Mammary epithelial cell (primary cell): Measurements from ENCODE around the gene RWDD3.

ENCODE experiments used
- EZH2 ChIP-seq: IDR thresholded peaks from 2 replicates; pipeline ENCODE4 v1.6.1; 2012; ENCODE audit warnings: low read length, inconsistent platforms, borderline replicate concordance
- TF ChIP-seq, protein P1 (sequence below), 2 donors: IDR thresholded peaks in 1 of 2; conservative IDR thresholded peaks in 1 of 2; 2 replicates each; pipeline ENCODE4 v1.5.1; 2011 to 2012; ENCODE audit warnings: inconsistent platforms in 2 of 2, low read length in 2 of 2, mild to moderate bottlenecking in 2 of 2, control low read depth in 1 of 2, low read depth in 1 of 2; ENCODE audit not compliant: insufficient read depth in 1 of 2; ENCODE audit errors: extremely low read depth in 1 of 2

GRCh38 chr1:95245029-95245428 is 11.0 kb downstream of the RWDD3 start:
- TF ChIP-seq, protein P1, sequence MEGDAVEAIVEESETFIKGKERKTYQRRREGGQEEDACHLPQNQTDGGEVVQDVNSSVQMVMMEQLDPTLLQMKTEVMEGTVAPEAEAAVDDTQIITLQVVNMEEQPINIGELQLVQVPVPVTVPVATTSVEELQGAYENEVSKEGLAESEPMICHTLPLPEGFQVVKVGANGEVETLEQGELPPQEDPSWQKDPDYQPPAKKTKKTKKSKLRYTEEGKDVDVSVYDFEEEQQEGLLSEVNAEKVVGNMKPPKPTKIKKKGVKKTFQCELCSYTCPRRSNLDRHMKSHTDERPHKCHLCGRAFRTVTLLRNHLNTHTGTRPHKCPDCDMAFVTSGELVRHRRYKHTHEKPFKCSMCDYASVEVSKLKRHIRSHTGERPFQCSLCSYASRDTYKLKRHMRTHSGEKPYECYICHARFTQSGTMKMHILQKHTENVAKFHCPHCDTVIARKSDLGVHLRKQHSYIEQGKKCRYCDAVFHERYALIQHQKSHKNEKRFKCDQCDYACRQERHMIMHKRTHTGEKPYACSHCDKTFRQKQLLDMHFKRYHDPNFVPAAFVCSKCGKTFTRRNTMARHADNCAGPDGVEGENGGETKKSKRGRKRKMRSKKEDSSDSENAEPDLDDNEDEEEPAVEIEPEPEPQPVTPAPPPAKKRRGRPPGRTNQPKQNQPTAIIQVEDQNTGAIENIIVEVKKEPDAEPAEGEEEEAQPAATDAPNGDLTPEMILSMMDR (conservative IDR thresholded peaks at IDR 0.05 in 1 of 2, IDR thresholded peaks at IDR 0.05 in 1 of 2; ENCODE audit: extremely low read depth in 1 of 2, insufficient read depth in 1 of 2, low read depth in 1 of 2, low read length in 2 of 2): no peak
- no peak for TF ChIP-seq EZH2
